H9 (cell line): ENCODE measurements around the gene MPP2. TPM values are rescaled to one million over a fixed set of nuclear protein-coding genes. Genes with fewer than 3 reads are reported as not detected.

Source experiments
- DNase-seq: peaks from one replicate; pipeline ENCODE4 v3.0.0-alpha.2; 2017
- H2AFZ ChIP-seq: one replicate; pipeline ENCODE4 v1.6.1; 2013; ENCODE audit warnings: mild to moderate bottlenecking, low read length, control low read depth, moderate library complexity
- H2AK5ac ChIP-seq: 2 replicates; pipeline ENCODE4 v1.6.1; 2013; ENCODE audit warnings: low read length, control low read depth, mixed read lengths; ENCODE audit not compliant: insufficient read length
- H2BK120ac ChIP-seq: one replicate; pipeline ENCODE4 v1.6.1; 2013; ENCODE audit warnings: low read depth, mild to moderate bottlenecking, low read length, control low read depth, inconsistent platforms; ENCODE audit not compliant: poor library complexity, severe bottlenecking
- H2BK12ac ChIP-seq: 2 replicates; pipeline ENCODE4 v1.6.1; 2013; ENCODE audit warnings: low read length, control low read depth, mixed read lengths, low read depth; ENCODE audit not compliant: insufficient read length
- H2BK15ac ChIP-seq: 2 replicates; pipeline ENCODE4 v1.6.1; 2013; ENCODE audit warnings: low read depth, low read length, control low read depth
- H2BK20ac ChIP-seq: one replicate; pipeline ENCODE4 v1.6.1; 2013; ENCODE audit warnings: low read depth, mild to moderate bottlenecking, low read length, control low read depth, inconsistent platforms; ENCODE audit not compliant: poor library complexity, severe bottlenecking
- H2BK5ac ChIP-seq: 2 replicates; pipeline ENCODE4 v1.6.1; 2013; ENCODE audit warnings: low read length, control low read depth, mixed read lengths; ENCODE audit not compliant: insufficient read length
- H3K14ac ChIP-seq: 2 replicates; pipeline ENCODE4 v1.6.1; 2013; ENCODE audit warnings: low read length, control low read depth; ENCODE audit not compliant: insufficient read depth
- H3K18ac ChIP-seq: 2 replicates; pipeline ENCODE4 v1.6.1; 2013; ENCODE audit warnings: low read depth, mild to moderate bottlenecking, mixed read lengths, low read length, control low read depth; ENCODE audit not compliant: insufficient read length
- H3K23ac ChIP-seq: 2 replicates; pipeline ENCODE4 v1.6.1; 2013; ENCODE audit warnings: low read length, control low read depth, mixed read lengths, low read depth; ENCODE audit not compliant: insufficient read length
- H3K23me2 ChIP-seq: 2 replicates; pipeline ENCODE4 v1.6.1; 2013; ENCODE audit warnings: low read depth, mild to moderate bottlenecking, mixed read lengths, low read length, control low read depth; ENCODE audit not compliant: insufficient read length, poor library complexity, severe bottlenecking
- H3K27ac ChIP-seq: 2 replicates; pipeline ENCODE4 v1.5.1; 2013; ENCODE audit warnings: low read length, control low read depth, mixed read lengths, low read depth; ENCODE audit not compliant: insufficient read length
- H3K27me3 ChIP-seq: 2 replicates; pipeline ENCODE4 v1.6.1; 2013; ENCODE audit warnings: low read length, control low read depth, inconsistent platforms; ENCODE audit not compliant: insufficient read depth
- H3K4ac ChIP-seq: 2 replicates; pipeline ENCODE4 v1.6.1; 2013; ENCODE audit warnings: low read depth, mild to moderate bottlenecking, control low read depth, inconsistent platforms, low read length, moderate library complexity
- H3K4me1 ChIP-seq: 2 replicates; pipeline ENCODE4 v1.6.1; 2013; ENCODE audit warnings: low read length, control low read depth, inconsistent platforms; ENCODE audit not compliant: insufficient read depth
- H3K4me2 ChIP-seq: 2 replicates; pipeline ENCODE4 v1.6.1; 2013; ENCODE audit warnings: low read length, control low read depth, mixed read lengths; ENCODE audit not compliant: insufficient read length, insufficient read depth
- H3K56ac ChIP-seq: 2 replicates; pipeline ENCODE4 v1.6.1; 2013; ENCODE audit warnings: low read depth, mild to moderate bottlenecking, mixed read lengths, low read length, control low read depth; ENCODE audit not compliant: insufficient read length
- H3K79me1 ChIP-seq: 2 replicates; pipeline ENCODE4 v1.6.1; 2013; ENCODE audit warnings: low read depth, mild to moderate bottlenecking, moderate library complexity, low read length, control low read depth, inconsistent platforms; ENCODE audit not compliant: insufficient read depth, poor library complexity, severe bottlenecking
- H3K79me2 ChIP-seq: 2 replicates; pipeline ENCODE4 v1.6.1; 2013; ENCODE audit warnings: low read length, control low read depth, inconsistent platforms; ENCODE audit not compliant: insufficient read depth
- H3K9ac ChIP-seq: 2 replicates; pipeline ENCODE4 v1.6.1; 2013; ENCODE audit warnings: low read length, control low read depth, mixed read lengths; ENCODE audit not compliant: insufficient read length; ENCODE audit errors: extremely low read depth
- H3K9me3 ChIP-seq: one replicate; pipeline ENCODE4 v1.6.1; 2013; ENCODE audit warnings: low read depth, low read length, inconsistent platforms; ENCODE audit not compliant: control insufficient read depth
- H3T11ph ChIP-seq: one replicate; pipeline ENCODE4 v1.6.1; 2013; ENCODE audit warnings: mild to moderate bottlenecking, low read length, control low read depth, inconsistent platforms
- H4K20me1 ChIP-seq: one replicate; pipeline ENCODE4 v1.6.1; 2013; ENCODE audit not compliant: control insufficient read depth, insufficient read length, insufficient read depth
- H4K5ac ChIP-seq: 2 replicates; pipeline ENCODE4 v1.6.1; 2013; ENCODE audit warnings: low read depth, mild to moderate bottlenecking, mixed read lengths, low read length, control low read depth; ENCODE audit not compliant: insufficient read length
- H4K8ac ChIP-seq: replicated peaks from 2 replicates; pipeline ENCODE4 v1.6.1; 2013; ENCODE audit warnings: low read length, control low read depth, mixed read lengths, low read depth; ENCODE audit not compliant: insufficient read length
- H4K91ac ChIP-seq: 2 replicates; pipeline ENCODE4 v1.6.1; 2013; ENCODE audit warnings: low read depth, mild to moderate bottlenecking, moderate library complexity, mixed read lengths, low read length, control low read depth; ENCODE audit not compliant: insufficient read length
- H3K27ac Mint-ChIP-seq, 3 experiments: 2 replicates in 2 of 3; 3 replicates in 1 of 3; pipeline ENCODE4 v1.8.0; 2020 to 2021; ENCODE audit warnings: mixed read lengths in 3 of 3, mild to moderate bottlenecking in 1 of 3, moderate library complexity in 1 of 3
- H3K27me3 Mint-ChIP-seq: 2 replicates; pipeline ENCODE4 v1.8.0; 2021; ENCODE audit warnings: low read depth, mild to moderate bottlenecking, moderate library complexity, mixed read lengths
- H3K36me3 Mint-ChIP-seq, 3 experiments: 2 replicates in 2 of 3; 3 replicates in 1 of 3; pipeline ENCODE4 v1.8.0; 2020 to 2021; ENCODE audit warnings: low read depth in 3 of 3, mixed read lengths in 3 of 3; ENCODE audit not compliant: insufficient read depth in 1 of 3
- H3K4me1 Mint-ChIP-seq, 2 experiments: 2 replicates each; pipeline ENCODE4 v1.8.0; 2020; ENCODE audit warnings: mixed read lengths in 2 of 2
- H3K4me3 Mint-ChIP-seq, 2 experiments: 2 replicates in 1 of 2; 3 replicates in 1 of 2; pipeline ENCODE4 v1.8.0; 2020 to 2021; ENCODE audit warnings: mild to moderate bottlenecking in 2 of 2, mixed read lengths in 2 of 2, moderate library complexity in 1 of 2
- H3K9me3 Mint-ChIP-seq, 2 experiments: 2 replicates in 1 of 2; 3 replicates in 1 of 2; pipeline ENCODE4 v1.8.0; 2020; ENCODE audit warnings: mild to moderate bottlenecking in 2 of 2, mixed read lengths in 2 of 2, moderate library complexity in 1 of 2
- WGBS: extraction: QIAGEN DNeasy Blood & Tissue Kit; methylation state at CpG from one replicate; pipeline ENCODE4 v1.1.7; 2013; ENCODE audit warnings: missing lambda C conversion rate, low lambda C conversion rate, mixed read lengths; ENCODE audit not compliant: insufficient read length; ENCODE audit errors: extremely low coverage; 5-methylcytosine and 5-hydroxymethylcytosine counted together
- total RNA-seq: library from RNA; stranded (reverse); gene quantifications from 2 replicates; pipeline ENCODE4 v1.2.1, GENCODE V29; 2021
- TF ChIP-seq, protein P1 (sequence below): fragments of 200-600 bp; sonication (generic); conservative IDR thresholded peaks from 3 replicates; pipeline ENCODE4 v1.8.0; 2021; ENCODE audit warnings: antibody characterized with exemption, mild to moderate bottlenecking

Gene MPP2
- total RNA-seq, 1 experiment from 2014 or later: 16.3 TPM

DNA sequence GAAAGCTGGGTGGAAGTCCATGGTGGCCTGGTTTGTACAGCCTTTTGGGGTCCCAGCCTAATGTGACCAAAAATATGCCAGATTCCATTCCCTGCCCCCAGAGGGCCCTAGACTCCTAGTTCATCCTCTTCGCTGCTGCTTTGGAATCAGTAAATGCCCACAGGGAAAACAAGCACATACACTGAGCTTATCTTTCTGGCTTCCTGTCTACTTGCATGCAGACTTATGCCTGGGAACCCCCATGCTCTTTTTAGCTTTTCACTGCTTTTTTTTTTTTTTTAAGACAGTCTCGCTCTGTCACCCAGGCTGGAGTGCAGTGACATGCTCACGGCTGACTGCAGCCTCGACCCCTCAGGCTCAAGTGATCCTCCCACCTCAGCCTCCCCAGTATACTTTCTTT lies 66.5 kb downstream of the MPP2 start:
- Histone ChIP-seq H3K23me2 (no peaks in the 10 kb centered on the region), H4K20me1 (no peaks in the 10 kb centered on the region), H2AFZ (no peak overlapping the region), H3K23ac (no peak overlapping the region), H2BK5ac (no peak overlapping the region), H4K5ac (no peak overlapping the region), H2BK15ac (no peak overlapping the region), H3K4me2 (no peak overlapping the region), H3K4me1 (no peaks in the 10 kb centered on the region; the same call in 1 of the 2 replicates), H3K14ac (no peak overlapping the region), H3K79me2 (no peaks in the 10 kb centered on the region), H2BK120ac (no peak overlapping the region), H2BK12ac (no peak overlapping the region), H3K27me3 (no peaks in the 10 kb centered on the region), H4K91ac (no peak overlapping the region), H3K4ac (no peak overlapping the region), H3K18ac (no peak overlapping the region), H3K9ac (no peak overlapping the region), H3K27ac (no peak overlapping the region), H3K9me3 (no peaks in the 10 kb centered on the region), H3K79me1 (no peaks in the 10 kb centered on the region), H3K56ac (no peak overlapping the region), H4K8ac (no peak overlapping the region), H2AK5ac (no peak overlapping the region), H2BK20ac (no peak overlapping the region), H3T11ph (no peak overlapping the region)
- Mint-ChIP-seq H3K36me3 (no peaks in the 10 kb centered on the region), H3K27me3 (peaks cover 11% of the 10 kb centered on the region), H3K9me3 (no peaks in the 10 kb centered on the region), H3K4me3 (no peak overlapping the region), H3K4me1 (peaks cover 8% of the 10 kb centered on the region in 2 experiments), H3K27ac (no peak overlapping the region)
- TF ChIP-seq, protein P1, sequence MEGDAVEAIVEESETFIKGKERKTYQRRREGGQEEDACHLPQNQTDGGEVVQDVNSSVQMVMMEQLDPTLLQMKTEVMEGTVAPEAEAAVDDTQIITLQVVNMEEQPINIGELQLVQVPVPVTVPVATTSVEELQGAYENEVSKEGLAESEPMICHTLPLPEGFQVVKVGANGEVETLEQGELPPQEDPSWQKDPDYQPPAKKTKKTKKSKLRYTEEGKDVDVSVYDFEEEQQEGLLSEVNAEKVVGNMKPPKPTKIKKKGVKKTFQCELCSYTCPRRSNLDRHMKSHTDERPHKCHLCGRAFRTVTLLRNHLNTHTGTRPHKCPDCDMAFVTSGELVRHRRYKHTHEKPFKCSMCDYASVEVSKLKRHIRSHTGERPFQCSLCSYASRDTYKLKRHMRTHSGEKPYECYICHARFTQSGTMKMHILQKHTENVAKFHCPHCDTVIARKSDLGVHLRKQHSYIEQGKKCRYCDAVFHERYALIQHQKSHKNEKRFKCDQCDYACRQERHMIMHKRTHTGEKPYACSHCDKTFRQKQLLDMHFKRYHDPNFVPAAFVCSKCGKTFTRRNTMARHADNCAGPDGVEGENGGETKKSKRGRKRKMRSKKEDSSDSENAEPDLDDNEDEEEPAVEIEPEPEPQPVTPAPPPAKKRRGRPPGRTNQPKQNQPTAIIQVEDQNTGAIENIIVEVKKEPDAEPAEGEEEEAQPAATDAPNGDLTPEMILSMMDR: peak; percentile 53
- no peak for DNase-seq
- no CpG with 5 or more reads among the region's 4 CpGs for WGBS
